Loucy (cell line): ENCODE data around the gene FPGS.

Source experiments
- CTCF ChIP-seq: fragments of 200-600 bp; sonication (generic); conservative IDR thresholded peaks from 2 replicates; pipeline ENCODE4 v1.5.1; 2014; ENCODE audit warnings: mild to moderate bottlenecking, antibody characterized with exemption, low read length
- EZH2phosphoT487 ChIP-seq: fragments of 200-600 bp; IDR thresholded peaks from 2 replicates; pipeline ENCODE4 v1.6.1; 2018; ENCODE audit warnings: antibody characterized with exemption, mild to moderate bottlenecking, moderate library complexity, borderline replicate concordance

- TF ChIP-seq CTCF (no peak), EZH2phosphoT487 (no peak)
Measured at GRCh38 chr9:127846443-127847177, 43.9 kb downstream of the FPGS start.
